GM21360 (cell line): Measurements from ENCODE around the gene TNFRSF8.
A peak's percentile ranks its signal among the peaks of the same experiment; 100 is the strongest.
"Not testable (repeated sequence)": the region's sequence is repeated elsewhere in the genome, so short reads cannot be mapped to it uniquely, and the experiment has no call there.

Experiments
- ATAC-seq: cut with Tn5 transposase; IDR thresholded peaks from one replicate; pipeline ENCODE4 v1.9.1; 2021; ENCODE audit warnings: mild to moderate bottlenecking, moderate library complexity; ENCODE audit not compliant: unreplicated experiment

The TNFRSF8 gene

GRCh38 chr1:12038356-12039163, 24.5 kb upstream of the TNFRSF8 start:
- ATAC-seq: no peak

- ATAC-seq: no peak
These were observed 24.0 kb upstream of the TNFRSF8 start for GRCh38 chr1:12039164-12039525.

- ATAC-seq: not testable (repeated sequence)
These were observed 23.2 kb upstream of the TNFRSF8 start for GRCh38 chr1:12039824-12040456.

GRCh38 chr1:12040457-12041051, 22.5 kb upstream of the TNFRSF8 start:
- ATAC-seq: peak; percentile 65

GRCh38 chr1:12044187-12044877, 18.8 kb upstream of the TNFRSF8 start:
- ATAC-seq: not testable (repeated sequence)

GRCh38 chr1:12046749-12047119, 16.4 kb upstream of the TNFRSF8 start:
- ATAC-seq: no peak

- ATAC-seq: peak; percentile 37
These were observed 15.8 kb upstream of the TNFRSF8 start for GRCh38 chr1:12047120-12047876.

GRCh38 chr1:12048372-12048771, 14.7 kb upstream of the TNFRSF8 start:
- no peak for ATAC-seq

GRCh38 chr1:12049616-12050015, 13.5 kb upstream of the TNFRSF8 start:
- ATAC-seq: no peak

- ATAC-seq: no peak
These were observed 11.7 kb upstream of the TNFRSF8 start for GRCh38 chr1:12051361-12051760.

GRCh38 chr1:12052008-12052573, 11.0 kb upstream of the TNFRSF8 start:
- peak; percentile 56 for ATAC-seq

- no peak for ATAC-seq
These were observed 10.0 kb upstream of the TNFRSF8 start for GRCh38 chr1:12052997-12053686.

- no peak for ATAC-seq
These were observed 9.2 kb upstream of the TNFRSF8 start for GRCh38 chr1:12053752-12054548.

GRCh38 chr1:12055259-12055658, 7.8 kb upstream of the TNFRSF8 start:
- ATAC-seq: no peak

GRCh38 chr1:12056331-12056841, 6.7 kb upstream of the TNFRSF8 start:
- no peak for ATAC-seq

- no peak for ATAC-seq
These were observed 5.7 kb upstream of the TNFRSF8 start for GRCh38 chr1:12057382-12057781.

GRCh38 chr1:12057940-12058687, 5.0 kb upstream of the TNFRSF8 start:
- ATAC-seq: no peak

- ATAC-seq: no peak
These were observed 3.9 kb upstream of the TNFRSF8 start for GRCh38 chr1:12059226-12059625.
